ENCODE results near the gene LRP1.

The LRP1 gene

GRCh38 chr12:57138526-57139272 is 10.4 kb downstream of the LRP1 start:
- DNase-seq (ENCODE audit: low read depth) = no peak

DNA sequence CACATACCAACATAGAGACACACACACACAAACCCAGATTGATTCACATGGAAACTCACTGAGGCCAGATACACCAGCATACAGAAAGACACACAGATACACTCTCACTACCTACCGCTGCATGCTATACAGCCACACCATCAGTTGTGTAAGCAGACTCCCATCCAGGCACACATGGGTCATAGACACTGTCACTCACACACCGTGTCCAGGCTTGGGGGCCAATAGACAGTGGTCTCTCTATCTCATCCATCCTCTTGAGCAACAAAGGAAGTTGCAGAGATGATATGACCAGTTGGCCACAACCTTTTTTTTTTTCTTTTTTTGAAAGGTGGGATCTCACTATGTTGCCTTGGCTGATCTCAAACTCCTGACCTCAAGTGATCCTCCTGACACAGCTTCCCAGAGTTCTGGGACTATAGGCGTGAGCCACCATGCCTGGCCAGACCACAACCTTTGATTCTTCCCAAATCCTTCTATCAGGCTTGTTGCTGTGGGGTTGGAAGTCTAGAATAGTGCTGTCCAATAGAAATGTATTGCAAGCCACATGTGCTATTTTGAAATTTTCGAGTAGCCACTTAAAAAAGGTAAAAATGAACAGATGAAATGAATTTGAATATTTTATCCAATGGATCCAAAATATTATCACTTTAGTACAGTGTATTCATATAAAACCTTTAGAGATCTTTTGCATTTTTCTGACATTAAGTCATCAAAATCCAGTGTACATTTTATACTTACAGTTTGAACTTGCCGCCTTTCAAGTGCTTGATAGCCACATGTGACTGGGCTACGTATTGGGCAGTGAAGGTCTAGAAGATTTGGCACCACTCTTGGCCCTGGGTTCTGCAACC is 11.7 kb downstream of the LRP1 start:
- DNase-seq (ENCODE audit: low read depth) = no peak

DNA sequence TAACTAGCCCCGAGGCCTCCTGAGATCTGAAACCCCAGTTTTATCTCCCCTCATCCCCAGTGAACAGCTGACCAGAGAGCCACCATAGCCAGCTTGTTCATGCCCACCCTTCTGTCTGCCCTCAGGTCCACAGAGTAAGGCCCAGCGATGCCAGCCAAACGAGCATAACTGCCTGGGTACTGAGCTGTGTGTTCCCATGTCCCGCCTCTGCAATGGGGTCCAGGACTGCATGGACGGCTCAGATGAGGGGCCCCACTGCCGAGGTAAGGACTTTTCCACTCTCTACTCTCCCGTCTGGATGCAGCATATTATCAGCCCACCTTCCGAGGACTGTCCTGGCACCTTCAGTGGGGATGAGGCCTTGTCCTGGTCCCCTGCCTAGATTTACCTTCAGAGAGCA is 13.0 kb downstream of the LRP1 start:
- DNase-seq (ENCODE audit: low read depth) = no peak

- DNase-seq (ENCODE audit: low read depth) = no peak
Measured at GRCh38 chr12:57142121-57142520, 13.8 kb downstream of the LRP1 start.

GRCh38 chr12:57142727-57143126 is 14.4 kb downstream of the LRP1 start:
- no peak for DNase-seq (ENCODE audit: low read depth)

- DNase-seq (ENCODE audit: low read depth) = no peak
Measured at GRCh38 chr12:57143454-57143853, 15.2 kb downstream of the LRP1 start.

DNA sequence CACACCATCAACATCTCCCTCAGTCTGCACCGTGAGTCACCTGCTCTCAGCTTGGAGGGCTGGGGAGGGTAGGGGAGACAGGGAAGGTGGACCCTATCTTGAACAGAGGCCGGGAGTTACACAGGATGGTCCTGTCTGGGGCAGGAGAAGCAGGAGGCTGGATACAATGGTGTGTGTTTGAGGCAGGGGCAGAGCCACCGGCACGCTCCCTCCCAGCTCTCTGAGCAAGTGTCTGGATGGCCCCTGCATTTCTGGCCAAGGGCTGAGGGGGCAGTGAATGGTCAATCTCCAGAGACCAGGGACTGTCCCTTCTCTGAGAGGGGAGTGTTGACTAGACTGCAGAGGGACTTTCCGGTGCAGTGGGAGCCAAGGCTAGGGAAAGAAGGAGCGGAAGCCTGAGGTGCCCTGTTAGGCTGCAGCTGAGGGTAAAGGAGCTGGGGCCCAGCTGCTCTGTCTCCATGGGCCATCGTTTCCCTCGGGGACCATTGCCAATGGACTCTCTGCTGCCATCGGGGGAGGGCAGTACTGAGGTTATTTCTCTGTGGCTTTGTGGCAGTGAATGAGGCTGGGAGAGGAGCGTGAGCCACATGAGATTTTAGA is 17.3 kb downstream of the LRP1 start:
- DNase-seq (ENCODE audit: low read depth) = no peak

DNA sequence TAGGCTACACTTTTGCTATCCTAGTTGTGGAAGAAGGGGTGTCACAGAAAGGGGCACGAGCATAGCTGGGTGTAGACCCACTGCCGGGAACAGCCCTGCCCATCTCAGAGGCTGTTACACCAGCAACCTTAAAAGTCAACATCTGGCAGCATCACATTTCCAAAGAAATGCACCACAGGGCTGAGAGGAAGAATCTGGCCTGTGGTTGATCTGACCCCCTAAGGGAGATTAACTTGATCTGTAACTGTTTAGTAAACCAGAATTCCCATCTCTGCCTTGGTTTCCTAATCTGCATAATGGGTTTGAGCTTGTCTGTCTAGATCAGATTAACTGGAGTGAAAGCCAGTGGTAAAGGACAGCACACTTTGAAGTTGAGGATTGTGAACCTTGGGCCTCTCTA is 17.8 kb downstream of the LRP1 start:
- no peak for DNase-seq (ENCODE audit: low read depth)

DNA sequence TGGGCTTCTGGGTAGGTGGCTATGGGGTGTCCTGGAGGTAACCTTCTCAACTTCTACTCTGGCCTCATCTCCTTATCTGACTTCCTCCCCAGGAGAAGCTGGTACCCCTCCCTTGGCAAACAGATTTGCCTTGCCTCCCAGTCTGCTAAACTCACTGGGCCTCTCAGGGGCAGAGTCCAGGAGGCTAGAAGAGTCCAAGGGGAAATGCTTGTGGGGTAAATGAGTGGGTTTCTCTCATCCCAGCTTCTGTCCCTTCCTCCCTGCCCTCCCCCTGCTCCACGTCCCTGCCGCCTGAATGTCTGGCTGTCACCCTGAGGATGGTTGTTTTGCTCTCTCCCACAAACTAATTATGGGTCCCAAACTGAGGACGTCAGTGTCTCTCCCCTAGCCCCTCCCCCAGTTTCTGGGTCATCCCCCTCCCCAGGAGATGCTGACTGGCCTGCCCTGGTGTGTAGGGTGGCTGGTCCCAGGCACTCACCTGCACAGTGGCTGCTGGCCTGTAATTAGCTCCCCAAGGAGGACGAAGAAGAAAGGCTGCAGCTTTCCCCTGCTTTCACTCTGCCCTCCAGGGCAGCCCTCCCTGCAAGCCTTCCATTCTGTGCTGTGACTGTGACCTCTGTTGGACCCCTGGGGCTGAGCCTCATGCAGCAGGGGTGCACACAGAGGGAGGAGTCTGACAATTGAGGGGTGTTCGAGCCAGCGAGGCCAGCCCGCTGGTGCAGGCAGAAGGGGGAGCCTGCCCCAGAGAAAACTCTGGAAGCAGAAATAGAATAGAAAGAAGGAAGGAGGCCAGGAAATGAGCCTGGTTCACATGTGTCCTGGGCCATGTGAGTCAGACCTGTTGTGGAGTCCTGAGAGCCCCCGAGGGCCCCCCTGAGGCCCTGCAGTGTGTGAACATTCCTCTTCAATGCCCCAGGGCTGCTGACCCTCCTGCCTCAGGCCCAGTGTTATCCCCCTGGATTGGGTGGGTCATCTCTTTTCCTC is 19.0 kb downstream of the LRP1 start, which contains the start of gene LRP1-AS:
Gene LRP1-AS (minus strand): TSS at position 659 of the 984 bp plus-strand sequence.
- no peak for DNase-seq (ENCODE audit: low read depth)

DNA sequence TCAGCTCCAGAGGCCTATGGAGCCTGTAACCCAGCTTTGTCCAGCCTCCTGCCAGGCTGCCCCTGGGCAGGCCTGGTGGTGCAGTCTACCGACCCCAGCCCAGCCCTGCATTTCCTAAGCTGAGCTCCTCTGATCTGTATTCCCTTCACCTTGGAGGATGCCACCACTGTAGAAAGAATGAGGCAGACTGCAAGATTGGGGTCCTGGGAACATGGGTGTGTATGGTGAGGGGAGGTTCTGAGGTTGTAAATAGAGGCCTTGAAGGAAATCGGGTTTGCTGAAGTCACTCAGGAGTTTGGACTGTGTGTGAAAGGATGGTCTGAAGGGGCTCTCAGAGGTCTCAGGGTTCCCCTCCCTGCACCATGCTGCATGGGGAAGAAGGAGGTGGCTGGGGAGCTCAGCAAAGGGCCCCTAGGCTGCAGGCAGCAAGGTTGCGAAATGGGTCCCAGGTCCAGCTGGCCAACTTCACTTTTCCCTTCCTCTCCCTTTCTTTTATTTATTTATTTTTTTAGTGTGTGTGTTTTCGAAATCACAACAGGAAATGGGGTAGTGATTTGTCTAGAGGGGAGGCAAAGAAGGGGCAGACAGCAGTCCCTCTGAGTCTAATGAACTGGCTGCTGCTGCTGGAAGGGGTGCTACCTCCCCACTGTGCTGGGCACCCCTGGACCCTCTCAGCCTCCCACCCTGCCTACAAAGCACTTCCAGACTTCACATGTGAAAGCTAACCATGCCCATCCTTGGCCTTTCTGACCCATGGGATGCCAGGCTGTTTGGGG is 20.4 kb downstream of the LRP1 start:
- DNase-seq (ENCODE audit: low read depth) = no peak

GRCh38 chr12:57149245-57149900 is 21.1 kb downstream of the LRP1 start:
- no peak for DNase-seq (ENCODE audit: low read depth)

DNA sequence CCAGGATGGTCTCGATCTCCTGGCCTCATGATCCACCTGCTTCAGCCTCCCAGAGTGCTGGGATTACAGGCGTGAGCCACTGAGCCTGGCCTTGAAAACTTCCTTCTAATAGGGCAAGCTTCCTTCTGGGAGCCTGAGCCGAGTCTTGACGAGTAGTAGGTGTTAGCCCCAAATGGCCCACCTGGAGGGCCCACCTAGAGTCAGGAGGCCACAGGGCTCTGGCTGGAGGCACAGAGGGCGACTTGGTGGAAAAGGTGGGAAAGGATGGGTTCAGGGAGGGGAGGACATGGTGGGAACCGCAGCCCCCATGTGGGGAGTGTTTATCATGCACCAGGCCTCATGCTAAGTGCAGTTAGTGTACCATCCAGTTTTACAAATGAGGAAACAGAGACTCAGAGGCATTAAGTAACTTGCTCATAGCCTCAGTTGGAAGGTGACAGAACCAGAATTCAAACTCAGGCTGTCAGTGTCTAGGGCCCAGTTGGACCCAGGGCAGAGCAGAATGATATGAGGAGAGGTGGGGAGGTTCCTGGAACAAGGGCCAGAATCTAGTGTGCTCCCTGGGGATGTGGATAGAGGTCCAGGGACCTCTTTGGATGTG is 22.2 kb downstream of the LRP1 start:
- DNase-seq (ENCODE audit: low read depth) = no peak

- DNase-seq (ENCODE audit: low read depth) = no peak
Measured at GRCh38 chr12:57151741-57152630, 23.7 kb downstream of the LRP1 start.

- DNase-seq (ENCODE audit: low read depth) = no peak
Measured at GRCh38 chr12:57152639-57153038, 24.4 kb downstream of the LRP1 start.

DNA sequence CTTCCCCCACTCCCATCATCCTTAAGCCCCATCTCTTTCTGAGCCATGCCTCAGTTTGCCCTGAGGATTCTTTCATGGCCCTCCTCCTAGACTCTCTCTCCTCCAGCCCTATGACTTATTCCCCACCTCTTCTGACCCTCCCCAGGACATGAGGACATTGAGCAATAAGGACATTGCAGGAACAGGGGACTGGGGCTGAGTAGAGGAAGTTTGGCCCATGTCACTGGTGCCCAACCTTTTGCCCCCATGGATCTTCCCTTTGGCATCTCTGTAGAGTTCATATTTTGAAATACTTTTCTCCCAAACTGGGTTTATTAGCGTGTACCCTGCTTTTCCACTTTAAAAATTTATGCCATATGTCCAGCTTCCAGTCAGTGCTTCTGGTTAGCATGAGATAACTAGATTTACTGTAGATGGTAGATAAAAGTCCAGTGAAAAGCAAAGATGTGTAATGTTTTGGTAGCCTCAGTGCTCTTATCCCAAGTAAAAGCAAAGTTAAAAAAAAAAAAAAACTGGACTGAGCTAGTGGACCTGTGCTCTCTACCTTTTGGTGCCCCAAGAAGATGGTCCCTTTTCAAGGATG is 25.2 kb downstream of the LRP1 start:
- no peak for DNase-seq (ENCODE audit: low read depth)

- DNase-seq (ENCODE audit: low read depth) = no peak
Measured at GRCh38 chr12:57154076-57154475, 25.8 kb downstream of the LRP1 start.

DNA sequence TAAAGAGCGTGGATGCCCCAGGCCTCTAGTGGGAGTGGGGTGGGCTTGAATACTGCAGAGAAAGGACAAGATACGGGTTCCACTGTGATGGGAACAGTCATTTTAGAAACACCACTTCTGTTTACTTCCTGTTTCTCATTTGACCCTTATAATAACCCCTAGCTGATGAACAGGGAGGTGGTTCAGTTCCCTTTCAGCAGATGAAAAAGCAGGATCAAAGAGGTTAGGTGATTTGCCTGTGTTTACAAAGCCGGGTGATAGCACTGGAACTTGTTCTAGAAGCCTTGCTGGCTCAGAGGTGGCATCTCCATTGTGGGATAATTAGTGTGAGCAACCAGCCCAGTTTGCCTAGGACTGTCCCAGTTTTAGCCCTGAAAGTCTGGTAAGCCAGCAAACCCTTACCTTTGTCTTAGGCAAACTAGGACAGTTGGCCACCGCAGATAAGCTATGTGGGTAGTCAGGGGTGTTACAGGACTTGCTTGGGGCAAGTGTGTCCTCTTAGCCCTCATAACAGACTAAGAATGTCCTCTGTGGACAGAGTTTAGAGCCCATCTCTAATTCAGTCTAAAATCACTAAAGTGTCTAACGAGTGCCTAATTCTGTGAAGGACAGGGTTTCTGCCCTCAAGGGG is 26.6 kb downstream of the LRP1 start:
- no peak for DNase-seq (ENCODE audit: low read depth)
